Amygdala (tissue), 56 donors: ENCODE measurements around the gene LCE3A.
"Not testable (repeated sequence)": the region's sequence is repeated elsewhere in the genome, so short reads cannot be mapped to it uniquely, and the experiment has no call there.

ENCODE experiments used
- DNase-seq, 56 donors: peaks; one replicate each; lab custom pipeline; 2025; lab: John Stamatoyannopoulos, UW

Gene LCE3A

DNA sequence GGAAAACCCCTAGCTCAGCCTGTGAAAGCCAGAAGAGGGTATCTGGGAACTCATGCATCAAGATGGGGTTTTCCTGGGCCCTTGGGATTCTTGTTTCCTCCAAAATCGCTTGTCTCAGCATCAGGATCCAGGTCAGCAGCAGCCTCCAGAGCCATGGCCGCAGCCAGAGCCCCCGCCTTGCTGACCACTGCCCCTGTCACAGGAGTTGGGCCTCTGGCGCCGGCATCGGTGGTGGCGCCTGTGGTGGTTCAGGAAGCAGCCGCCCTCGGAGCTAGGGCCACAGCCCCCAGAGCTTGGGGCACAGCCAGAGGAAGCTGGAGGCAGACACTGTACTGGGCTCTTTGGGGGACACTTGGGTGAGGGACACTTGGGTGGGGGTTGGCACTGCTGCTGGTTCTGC is 43.4 kb downstream of the LCE3A start:
- DNase-seq: not testable (repeated sequence)

GRCh38 chr1:152577168-152577567 is 45.7 kb downstream of the LCE3A start:
- no peak for DNase-seq
